HUES64 (cell line): Measurements from ENCODE around the gene SRSF9. TPM values are rescaled to one million over a fixed set of nuclear protein-coding genes. Genes with fewer than 3 reads are reported as not detected.
"Not testable (repeated sequence)": the region's sequence is repeated elsewhere in the genome, so short reads cannot be mapped to it uniquely, and the experiment has no call there.

Experiments used
- H3K27ac ChIP-seq: 2 replicates; pipeline ENCODE4 v1.7.0; 2013; ENCODE audit warnings: low read depth, low read length, inconsistent platforms
- H3K27me3 ChIP-seq: 2 replicates; pipeline ENCODE4 v1.6.1; 2013; ENCODE audit warnings: mild to moderate bottlenecking, low read length; ENCODE audit not compliant: insufficient read depth
- H3K36me3 ChIP-seq: 2 replicates; pipeline ENCODE4 v1.6.1; 2013; ENCODE audit warnings: mild to moderate bottlenecking, low read length; ENCODE audit not compliant: insufficient read depth
- H3K4me1 ChIP-seq: 2 replicates; pipeline ENCODE4 v1.6.1; 2013; ENCODE audit warnings: mild to moderate bottlenecking, low read length, moderate library complexity; ENCODE audit not compliant: insufficient read depth
- H3K4me3 ChIP-seq: 2 replicates; pipeline ENCODE4 v1.5.1; 2013; ENCODE audit warnings: mild to moderate bottlenecking, low read length, moderate library complexity
- H3K9ac ChIP-seq: 2 replicates; pipeline ENCODE4 v1.6.1; 2013; ENCODE audit warnings: mild to moderate bottlenecking, low read depth, low read length
- H3K9me3 ChIP-seq: 2 replicates; pipeline ENCODE4 v1.6.1; 2013; ENCODE audit warnings: low read depth, low read length; ENCODE audit not compliant: insufficient read depth
- WGBS: fragments of 150-250, 120-280 bp; methylation state at CpG from one replicate; pipeline ENCODE4 v1.1.7; 2013; ENCODE audit warnings: missing lambda C conversion rate; 5-methylcytosine and 5-hydroxymethylcytosine counted together
- polyA plus RNA-seq, 2 experiments: library from polyadenylated mRNA; stranded (reverse); fragments of 50-300 nt; gene quantifications; one replicate each; pipeline ENCODE4 v1.2.3, GENCODE V29; 2013

Gene SRSF9
- 210 TPM for polyA plus RNA-seq (2013, experiment 1 of 2)
- 209 TPM for polyA plus RNA-seq (2013, experiment 2 of 2)

- H3K9me3 ChIP-seq, result no peaks in the 10 kb centered on the region
- WGBS, result under 1% methylated on average over 88 of the region's 88 CpGs
- peak within 1 kb of the TSS; percentile 83 for H3K4me3 ChIP-seq
- peaks cover 31% of the 10 kb centered on the region for H3K36me3 ChIP-seq
- no peaks in the 10 kb centered on the region for H3K27me3 ChIP-seq
- H3K9ac ChIP-seq, result peak within 1 kb of the TSS; percentile 99
- H3K4me1 ChIP-seq, result peaks cover 5% of the 10 kb centered on the region; the same call in 1 of the 2 replicates
- peak within 1 kb of the TSS; percentile 99 for H3K27ac ChIP-seq
Measured at GRCh38 chr12:120469450-120470149, at the start of gene SRSF9. SRSF9 (minus strand) TSS chr12:120469748; CDS start chr12:120469609, 139 bp downstream.

GRCh38 chr12:120519324-120519723 is 49.8 kb upstream of the SRSF9 start:
- H3K27ac ChIP-seq, H3K27me3 ChIP-seq, H3K4me1 ChIP-seq, H3K4me3 ChIP-seq, H3K9me3 ChIP-seq, H3K9ac ChIP-seq: not testable (repeated sequence)
- peaks cover 44% of the 10 kb centered on the region for H3K36me3 ChIP-seq
- WGBS, result 96% methylated on average over 8 of the region's 8 CpGs

GRCh38 chr12:120515496-120515895 is 45.9 kb upstream of the SRSF9 start:
- Histone ChIP-seq H3K9me3 (no peaks in the 10 kb centered on the region), H3K4me3 (no peak overlapping the region), H3K9ac (no peak overlapping the region), H3K4me1 (no peaks in the 10 kb centered on the region), H3K27me3 (no peaks in the 10 kb centered on the region), H3K27ac (no peak overlapping the region), H3K36me3 (peaks cover 52% of the 10 kb centered on the region)
- WGBS, result 93% methylated on average over 2 of the region's 2 CpGs

- no peaks in the 10 kb centered on the region for H3K27me3 ChIP-seq
- 93% methylated on average over 7 of the region's 7 CpGs for WGBS
- peaks cover 60% of the 10 kb centered on the region for H3K36me3 ChIP-seq
- no peak overlapping the region for H3K9ac ChIP-seq
- H3K4me3 ChIP-seq, result no peak overlapping the region
- H3K27ac ChIP-seq, result no peak overlapping the region
- no peaks in the 10 kb centered on the region for H3K9me3 ChIP-seq
- H3K4me1 ChIP-seq, result no peaks in the 10 kb centered on the region
Measured at GRCh38 chr12:120514002-120514401, 44.5 kb upstream of the SRSF9 start.

GRCh38 chr12:120508537-120508936 is 39.0 kb upstream of the SRSF9 start:
- WGBS, result 97% methylated on average over 8 of the region's 8 CpGs
- Histone ChIP-seq H3K9me3 (no peaks in the 10 kb centered on the region), H3K4me1 (peaks cover 8% of the 10 kb centered on the region; the same call in 1 of the 2 replicates), H3K27ac (no peak overlapping the region), H3K9ac (no peak overlapping the region), H3K4me3 (no peak overlapping the region), H3K36me3 (peaks cover 52% of the 10 kb centered on the region), H3K27me3 (no peaks in the 10 kb centered on the region)

GRCh38 chr12:120504587-120504986 is 35.0 kb upstream of the SRSF9 start:
- WGBS, result 52% methylated on average over 3 of the region's 4 CpGs
- H3K9ac ChIP-seq, result no peak overlapping the region
- peaks cover 8% of the 10 kb centered on the region; the same call in 1 of the 2 replicates for H3K4me1 ChIP-seq
- H3K27me3 ChIP-seq, result no peaks in the 10 kb centered on the region
- H3K27ac ChIP-seq, result peak overlapping the region; percentile 62
- H3K4me3 ChIP-seq, result no peak overlapping the region; the same call in 1 of the 2 replicates
- peaks cover 42% of the 10 kb centered on the region for H3K36me3 ChIP-seq
- H3K9me3 ChIP-seq, result no peaks in the 10 kb centered on the region

GRCh38 chr12:120500581-120500980 is 31.0 kb upstream of the SRSF9 start:
- Histone ChIP-seq H3K27me3 (no peaks in the 10 kb centered on the region), H3K9me3 (no peaks in the 10 kb centered on the region), H3K4me3 (no peak overlapping the region), H3K27ac (no peak overlapping the region), H3K9ac (no peak overlapping the region), H3K4me1 (peaks cover 17% of the 10 kb centered on the region), H3K36me3 (peaks cover 41% of the 10 kb centered on the region)
- 97% methylated on average over 1 of the region's 1 CpG for WGBS

- Histone ChIP-seq H3K27me3 (no peaks in the 10 kb centered on the region), H3K9ac (no peak overlapping the region), H3K9me3 (no peaks in the 10 kb centered on the region), H3K36me3 (peaks cover 39% of the 10 kb centered on the region), H3K4me3 (peak overlapping the region; percentile 99; the same call in 1 of the 2 replicates), H3K4me1 (peaks cover 15% of the 10 kb centered on the region), H3K27ac (peak overlapping the region; percentile 43; the same call in 1 of the 2 replicates)
- WGBS, result 80% methylated on average over 3 of the region's 3 CpGs
Measured at GRCh38 chr12:120498870-120499515, 29.4 kb upstream of the SRSF9 start.

GRCh38 chr12:120497524-120498150 is 28.1 kb upstream of the SRSF9 start:
- Histone ChIP-seq H3K27me3 (no peaks in the 10 kb centered on the region), H3K4me1 (peaks cover 15% of the 10 kb centered on the region), H3K27ac (no peak overlapping the region), H3K9ac (peak overlapping the region; percentile 85; the same call in 1 of the 2 replicates), H3K9me3 (no peaks in the 10 kb centered on the region), H3K36me3 (peaks cover 25% of the 10 kb centered on the region), H3K4me3 (peak overlapping the region; percentile 99)
- 76% methylated on average over 7 of the region's 9 CpGs for WGBS

- H3K4me1 ChIP-seq, result peaks cover 15% of the 10 kb centered on the region
- H3K27ac ChIP-seq, result peak overlapping the region; percentile 77; the same call in 1 of the 2 replicates
- no peaks in the 10 kb centered on the region for H3K27me3 ChIP-seq
- peak overlapping the region; percentile 99 for H3K4me3 ChIP-seq
- peaks cover 23% of the 10 kb centered on the region for H3K36me3 ChIP-seq
- peak overlapping the region; percentile 85 for H3K9ac ChIP-seq
- under 1% methylated on average over 47 of the region's 47 CpGs for WGBS
- no peaks in the 10 kb centered on the region for H3K9me3 ChIP-seq
Measured at GRCh38 chr12:120496413-120497340, 27.1 kb upstream of the SRSF9 start.
